Activated effector memory CD4-positive, alpha-beta T cell treated with anti-CD3 and anti-CD28 coated beads, Interleukin-2, amount 50 U/mL, for 16 hours (primary cell): ENCODE data around the gene ITGA11.
"Not testable (repeated sequence)": the region's sequence is repeated elsewhere in the genome, so short reads cannot be mapped to it uniquely, and the experiment has no call there.

Experiments used
- DNase-seq: peaks from one replicate; pipeline ENCODE4 v3.0.0-alpha.2; 2020

The ITGA11 gene

GRCh38 chr15:68425428-68426060, 6.4 kb downstream of the ITGA11 start:
- no peak for DNase-seq

DNA sequence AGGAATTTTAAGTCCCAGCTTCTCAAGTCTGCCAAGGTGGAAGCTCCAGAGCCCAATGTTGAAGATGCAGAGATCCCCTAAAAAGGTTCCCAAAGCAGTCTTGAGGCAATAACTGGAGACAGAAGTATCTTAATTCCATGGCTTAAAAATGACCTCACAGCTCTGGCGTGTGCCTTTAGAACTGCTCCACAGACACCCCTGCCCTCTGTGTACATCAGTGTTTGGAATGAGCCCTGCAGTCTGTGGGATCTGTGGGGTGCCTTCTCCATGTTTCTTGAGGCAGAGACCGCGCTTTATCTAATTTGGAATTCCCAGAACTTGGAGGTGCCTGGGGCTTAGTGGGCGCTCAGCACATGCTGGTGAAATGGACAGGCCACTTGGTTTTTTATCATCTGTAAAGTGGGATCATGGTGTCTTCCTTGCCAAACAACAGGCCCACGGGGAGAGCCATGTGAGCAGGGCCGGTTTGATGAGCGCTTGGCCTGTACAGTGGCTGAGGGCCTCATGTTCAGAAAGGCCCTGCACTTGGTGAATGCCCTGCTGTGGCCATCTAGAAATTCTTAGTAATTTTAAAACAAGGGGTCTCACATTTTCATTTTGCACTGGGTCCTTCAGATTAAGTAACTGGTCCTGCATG, 7.1 kb downstream of the ITGA11 start:
- DNase-seq: peak; percentile 2

DNA sequence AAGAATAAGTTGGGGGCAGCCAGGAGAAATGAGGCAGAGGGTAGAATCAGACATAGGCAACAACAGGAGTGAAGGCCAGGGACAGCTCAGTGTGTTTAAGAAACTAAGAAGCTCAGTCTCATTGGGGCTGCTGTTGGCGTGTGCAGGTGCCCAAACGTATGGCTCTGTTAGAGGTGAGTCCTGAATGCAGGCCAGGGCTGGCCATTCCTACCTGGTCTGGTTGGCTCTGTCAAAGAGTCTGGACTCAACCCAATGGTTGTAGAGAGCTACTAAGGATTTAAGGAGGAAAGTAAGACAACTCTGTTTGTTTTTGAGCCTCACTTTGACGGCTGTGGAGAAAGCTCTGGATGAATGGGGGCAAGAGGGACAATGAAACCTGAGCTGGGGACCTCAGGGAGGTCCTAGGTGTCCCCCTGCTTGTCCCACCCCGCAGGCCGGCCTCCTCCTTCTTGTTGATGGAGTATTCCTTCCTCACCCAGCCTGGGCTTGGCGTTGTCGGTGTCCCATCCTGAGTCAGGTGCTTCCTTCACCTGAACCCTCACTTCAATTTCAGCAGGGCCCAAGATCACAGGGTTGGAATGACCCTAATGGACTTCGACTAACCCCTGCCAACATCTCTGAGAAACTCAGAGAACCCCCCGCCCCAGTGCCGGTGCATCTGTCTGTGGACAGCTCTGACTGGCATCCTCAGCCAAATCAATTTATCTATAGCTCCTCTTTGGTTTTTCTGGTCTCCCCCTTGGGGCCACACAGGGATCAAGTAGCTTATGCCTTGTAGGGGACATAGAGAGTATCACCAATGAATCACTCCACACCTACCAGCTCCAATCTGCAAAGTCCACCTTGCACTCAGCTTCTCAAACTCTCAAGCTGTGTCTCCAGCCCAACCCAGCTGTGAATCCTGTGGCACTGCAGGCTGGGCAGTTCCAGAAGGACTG, 8.3 kb downstream of the ITGA11 start:
- no peak for DNase-seq

DNA sequence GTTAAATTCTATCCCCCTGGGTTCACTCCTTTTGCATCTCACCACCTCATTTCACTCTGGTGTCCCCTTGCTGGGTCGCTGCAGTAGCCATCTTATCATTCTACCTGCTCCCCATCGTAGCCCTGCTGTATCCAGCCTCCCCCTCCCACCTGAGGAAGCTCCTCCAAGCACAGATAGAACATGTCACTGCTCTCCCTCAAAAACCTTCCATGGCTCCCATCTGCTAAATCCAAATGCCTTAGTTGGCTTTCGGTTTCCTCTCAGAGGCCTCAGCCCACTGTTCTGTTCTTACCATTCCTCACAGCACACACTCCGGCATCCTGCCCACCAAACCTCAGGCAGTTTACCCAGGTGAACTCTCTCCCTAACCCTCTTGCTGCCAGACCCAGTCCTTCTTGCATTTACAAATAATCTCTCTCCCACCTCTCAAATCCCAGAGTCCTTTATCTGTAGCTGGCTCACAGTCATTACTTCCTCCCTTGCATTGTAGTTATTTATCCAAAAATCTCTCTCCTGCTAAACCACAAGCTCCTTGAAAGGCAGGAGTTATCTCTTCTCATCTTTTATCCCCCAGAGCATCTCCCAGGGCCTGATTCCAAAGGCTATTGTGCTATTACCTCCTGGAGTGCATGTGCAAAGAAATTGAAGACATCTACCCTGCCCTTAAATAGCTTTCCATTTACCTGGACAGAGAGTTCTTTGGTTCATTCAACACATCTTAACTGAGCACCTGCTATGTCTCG, 9.4 kb downstream of the ITGA11 start:
- not testable (repeated sequence) for DNase-seq

DNA sequence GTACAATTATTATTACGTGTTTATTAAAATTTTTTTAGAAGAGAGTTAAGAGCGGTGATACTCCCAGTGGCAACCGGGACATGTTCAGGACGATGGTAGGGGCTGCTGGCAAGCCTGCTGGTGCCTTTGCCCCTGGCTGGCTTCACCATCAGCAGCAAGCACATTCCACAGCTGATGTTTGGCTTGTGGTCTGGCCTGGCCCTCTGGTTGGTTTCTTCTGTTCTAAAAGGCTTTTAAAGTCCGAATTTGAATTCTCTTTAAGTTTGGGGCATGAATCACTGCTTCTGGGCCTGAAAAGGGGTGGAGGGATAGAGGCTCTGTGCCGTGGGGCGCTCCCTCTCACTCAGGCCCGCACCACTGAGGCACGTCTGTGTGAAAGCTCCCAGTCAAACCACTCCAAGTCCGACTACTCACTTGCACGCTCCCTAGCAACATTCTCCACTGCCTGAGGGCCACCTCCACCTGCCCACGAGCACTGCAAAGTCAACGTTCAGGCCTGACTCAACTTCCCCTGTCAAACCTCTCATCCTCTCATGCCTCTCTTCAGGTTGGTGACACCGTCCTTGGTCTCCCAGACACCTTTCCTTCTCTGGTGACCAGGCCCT, 10.1 kb downstream of the ITGA11 start:
- no peak for DNase-seq

GRCh38 chr15:68421115-68421551, 10.8 kb downstream of the ITGA11 start:
- no peak for DNase-seq

DNA sequence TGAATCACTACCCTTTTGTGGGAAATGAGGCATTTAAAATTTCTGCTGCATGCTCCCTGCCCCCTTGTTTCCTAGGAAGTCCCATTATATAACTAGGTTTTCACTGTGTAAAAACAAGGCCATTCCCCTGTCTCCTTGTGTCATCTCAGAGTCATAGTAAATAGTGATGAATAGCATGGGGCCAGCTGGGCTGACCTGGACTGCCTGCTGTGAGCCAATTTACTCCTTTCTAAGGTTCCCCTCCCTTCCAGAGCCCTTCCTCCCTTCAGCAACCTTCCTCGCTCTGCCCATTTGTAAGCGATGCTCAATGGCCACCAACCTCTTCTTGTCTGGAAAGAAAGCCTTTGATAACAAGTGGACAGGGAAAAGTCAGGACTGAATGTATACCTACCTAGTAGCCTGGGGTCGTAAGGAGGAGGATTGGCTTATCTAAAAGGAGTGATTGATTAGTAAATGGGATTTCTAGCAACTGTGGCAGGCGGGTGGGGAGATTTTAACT, 11.7 kb downstream of the ITGA11 start:
- DNase-seq: peak; percentile 27

- peak; percentile 19 for DNase-seq
Observed at GRCh38 chr15:68419301-68420175, 12.4 kb downstream of the ITGA11 start.

DNA sequence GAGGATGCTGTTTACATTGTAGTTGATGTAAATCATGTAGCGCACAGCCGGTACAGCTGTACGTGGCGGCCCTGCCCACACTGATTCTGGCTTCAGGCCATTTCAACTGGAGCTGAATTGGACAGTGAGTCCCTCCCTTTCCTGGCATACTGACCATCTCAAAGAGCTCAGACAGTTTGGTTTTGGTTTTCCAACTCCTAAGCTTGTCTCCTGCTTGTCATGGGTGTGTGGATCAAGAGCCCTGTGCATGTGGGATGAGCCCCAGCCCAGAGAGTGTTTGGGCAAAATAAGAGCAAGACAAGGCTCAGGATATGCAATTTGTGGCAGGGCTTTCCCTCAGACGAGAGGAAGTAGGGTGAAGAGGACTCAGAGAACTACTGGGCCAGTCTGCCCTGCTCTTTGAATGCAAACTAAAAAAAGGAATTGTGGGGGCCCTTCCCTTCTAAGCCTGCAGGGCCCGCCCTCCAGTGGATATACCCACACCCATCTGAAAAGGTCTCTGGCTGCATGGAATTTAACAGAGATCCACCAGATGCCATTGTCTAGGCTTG, 13.3 kb downstream of the ITGA11 start:
- peak; percentile 22 for DNase-seq

DNA sequence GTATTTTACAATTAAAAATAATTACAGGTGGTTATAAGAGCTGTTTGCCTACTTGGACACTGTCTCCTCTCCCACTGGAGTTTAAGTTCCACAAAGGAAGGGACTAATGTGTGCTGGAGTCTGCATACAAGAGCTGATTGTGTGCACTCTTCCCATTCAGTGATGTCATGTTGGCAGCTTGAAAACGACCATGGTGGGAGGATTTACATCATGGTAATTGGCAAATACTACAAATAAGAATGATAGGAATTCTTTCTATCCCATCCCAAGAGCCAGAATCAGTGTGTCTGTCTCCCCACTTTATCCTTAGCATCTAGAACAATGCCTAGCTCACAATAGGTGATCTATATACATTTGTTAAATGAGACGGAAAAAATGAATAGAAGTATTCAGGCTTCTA, 14.1 kb downstream of the ITGA11 start:
- DNase-seq: no peak

DNA sequence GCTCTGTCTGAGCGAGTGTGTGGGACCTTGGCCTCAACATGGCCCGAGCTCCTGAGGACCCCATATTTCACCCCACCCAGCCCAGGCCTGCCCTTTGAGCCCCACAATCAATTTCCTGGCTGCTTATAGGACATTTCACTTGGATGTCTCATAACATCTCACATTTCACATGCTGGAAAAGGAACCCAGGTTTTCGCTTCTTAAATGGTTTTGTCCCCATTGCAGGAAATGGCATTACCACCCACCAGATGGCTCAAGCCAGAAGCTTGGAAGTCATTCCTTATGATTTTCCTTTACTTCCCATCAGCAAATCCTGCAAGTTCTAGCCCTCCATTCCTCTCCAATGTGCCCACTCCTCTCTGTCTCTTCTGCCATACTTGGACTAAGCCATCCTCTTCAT, 14.9 kb downstream of the ITGA11 start:
- DNase-seq: peak; percentile 10

DNA sequence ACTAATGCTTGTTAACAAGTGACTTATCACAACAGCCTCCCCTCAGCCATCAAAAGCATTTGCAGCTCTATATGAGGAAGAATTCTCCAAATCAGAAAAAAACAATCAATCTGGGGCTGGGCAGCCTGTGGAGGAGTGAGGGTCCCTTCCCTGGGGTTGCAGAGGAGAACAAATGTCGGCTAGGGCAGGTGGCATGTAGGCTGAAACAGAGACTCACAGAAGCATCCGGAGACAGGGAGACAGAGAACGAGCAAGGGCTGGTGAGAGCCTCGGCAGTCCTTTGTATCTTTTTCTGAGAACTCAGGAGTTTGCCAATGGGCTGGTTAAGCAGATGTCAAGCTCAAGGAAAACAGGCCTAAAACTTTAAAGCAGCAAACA, 15.8 kb downstream of the ITGA11 start:
- no peak for DNase-seq

- peak; percentile 53 for DNase-seq
Observed at GRCh38 chr15:68415501-68416157, 16.3 kb downstream of the ITGA11 start.

DNA sequence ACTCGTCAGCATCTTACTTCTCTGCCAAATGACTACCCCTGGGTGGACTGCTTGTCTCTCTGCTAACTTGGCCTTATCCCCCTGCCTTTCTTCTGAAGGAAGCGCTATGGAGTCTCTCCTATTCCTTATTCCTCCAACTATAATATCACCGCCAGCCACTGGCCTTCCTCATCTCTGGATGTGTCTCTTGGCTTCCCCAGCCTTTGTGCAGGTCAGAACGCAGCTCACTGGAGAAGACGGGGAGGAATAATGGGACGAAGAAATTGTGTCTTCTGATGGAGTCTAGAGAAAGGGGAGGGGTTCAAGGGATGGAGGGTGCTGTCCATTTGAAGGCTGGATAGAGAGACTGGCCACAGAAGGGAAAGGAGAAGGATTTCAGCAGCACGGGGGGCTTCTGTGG, 16.9 kb downstream of the ITGA11 start:
- no peak for DNase-seq

DNA sequence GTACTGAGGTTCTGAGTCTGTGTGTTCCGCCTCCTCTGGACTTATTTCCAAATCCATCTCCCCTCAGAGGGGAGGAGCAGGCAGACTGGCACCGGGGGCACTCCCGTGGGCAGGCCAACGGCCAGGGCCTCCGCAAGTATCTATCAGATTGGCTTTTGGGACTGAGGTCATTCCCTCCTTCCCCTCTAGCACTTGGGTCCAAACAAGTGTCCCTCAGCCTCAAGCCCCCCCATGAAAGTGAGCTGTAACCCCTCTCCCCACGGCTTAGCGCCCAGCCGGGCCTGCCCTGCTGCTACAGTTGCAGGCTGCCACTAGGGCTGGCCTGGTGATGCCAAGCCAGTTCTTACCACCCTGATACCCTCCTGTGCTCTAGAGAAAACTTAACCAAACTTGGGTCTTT, 17.4 kb downstream of the ITGA11 start:
- no peak for DNase-seq

GRCh38 chr15:68414206-68414555, 17.8 kb downstream of the ITGA11 start:
- DNase-seq: no peak

- peak; percentile 37 for DNase-seq
Observed at GRCh38 chr15:68413363-68414205, 18.4 kb downstream of the ITGA11 start.

GRCh38 chr15:68412218-68412617, 19.7 kb downstream of the ITGA11 start:
- peak; percentile 4 for DNase-seq

DNA sequence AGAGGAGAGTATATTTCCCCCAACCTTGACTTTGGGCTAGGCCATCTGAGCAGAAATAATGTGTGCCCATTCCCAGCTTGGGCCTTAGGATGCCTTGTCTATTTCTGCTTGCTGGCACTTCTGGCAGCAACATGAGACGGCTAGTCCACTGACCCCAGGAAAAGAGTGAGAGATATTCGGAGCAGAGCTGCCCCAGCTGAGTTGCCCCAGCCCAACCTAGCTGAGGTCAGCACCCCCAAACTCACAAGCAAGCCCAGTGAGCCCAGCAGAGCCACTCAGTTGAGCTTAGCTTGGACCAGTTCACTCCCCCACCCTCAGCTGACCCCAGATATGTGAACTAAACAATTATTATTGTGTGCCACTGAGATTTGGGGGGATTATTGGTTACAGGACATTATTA, 20.2 kb downstream of the ITGA11 start:
- peak; percentile 14 for DNase-seq

GRCh38 chr15:68411343-68411675, 20.7 kb downstream of the ITGA11 start:
- peak; percentile 4 for DNase-seq
